Glomerular visceral epithelial cell (primary cell): ENCODE measurements around the gene ARHGEF10L.

Experiments
- DNase-seq: peaks from one replicate; pipeline ENCODE4 v3.0.0-alpha.2; 2016; ENCODE audit errors: extremely low spot score

ARHGEF10L gene

DNA sequence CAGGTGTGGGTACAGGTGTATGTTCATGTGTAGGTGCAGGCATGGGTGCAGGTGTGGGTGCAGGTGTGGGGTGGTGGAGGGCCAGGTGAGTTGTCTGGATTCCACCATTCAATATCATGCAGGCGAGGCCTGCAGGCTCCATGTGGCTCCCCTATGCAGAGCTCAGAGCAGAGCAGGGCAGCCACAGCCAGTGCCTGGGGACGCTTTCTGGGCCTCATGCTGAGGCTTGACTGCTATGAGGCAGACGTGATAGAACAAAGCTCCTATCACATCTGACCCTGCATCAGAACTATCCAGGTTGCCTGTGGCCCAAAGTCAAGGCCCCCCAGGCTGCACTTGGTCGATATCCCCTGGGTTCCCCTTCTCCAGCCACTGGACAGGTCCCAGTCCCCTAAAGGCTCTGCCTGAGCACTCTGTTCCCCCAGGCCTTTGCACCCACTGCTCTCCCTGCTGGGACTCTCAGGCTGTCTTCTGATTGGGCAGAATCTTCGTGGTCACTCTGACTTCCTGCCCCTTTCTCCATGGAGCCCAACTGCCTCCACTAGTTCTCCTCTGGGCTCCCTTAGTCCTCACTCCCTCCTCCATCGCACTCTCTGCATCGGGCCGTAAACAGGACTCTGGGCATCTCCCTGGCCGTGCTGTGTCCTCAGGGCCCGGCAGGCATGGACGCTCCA, 137.0 kb downstream of the ARHGEF10L start:
- DNase-seq, result no peak

DNA sequence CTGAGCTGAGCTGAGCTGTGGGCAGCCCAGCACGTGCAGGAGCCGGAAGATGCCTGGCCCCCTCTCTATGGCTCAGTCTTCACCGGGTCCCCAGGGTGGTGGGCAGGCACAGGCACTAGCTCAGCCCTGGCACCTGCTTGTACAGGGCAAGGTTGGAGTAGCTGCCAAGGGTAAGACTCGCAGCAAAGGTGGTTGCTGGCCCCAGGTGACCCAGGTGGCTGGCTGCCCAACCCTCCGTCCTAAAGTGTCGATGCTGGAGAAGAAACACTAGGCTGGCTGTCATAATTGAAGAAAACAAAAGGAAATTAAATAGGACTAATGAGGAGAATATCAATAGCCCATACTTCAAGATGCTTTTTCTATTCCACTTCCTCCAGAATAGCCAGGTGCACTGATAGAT, 138.5 kb downstream of the ARHGEF10L start:
- no peak for DNase-seq

DNA sequence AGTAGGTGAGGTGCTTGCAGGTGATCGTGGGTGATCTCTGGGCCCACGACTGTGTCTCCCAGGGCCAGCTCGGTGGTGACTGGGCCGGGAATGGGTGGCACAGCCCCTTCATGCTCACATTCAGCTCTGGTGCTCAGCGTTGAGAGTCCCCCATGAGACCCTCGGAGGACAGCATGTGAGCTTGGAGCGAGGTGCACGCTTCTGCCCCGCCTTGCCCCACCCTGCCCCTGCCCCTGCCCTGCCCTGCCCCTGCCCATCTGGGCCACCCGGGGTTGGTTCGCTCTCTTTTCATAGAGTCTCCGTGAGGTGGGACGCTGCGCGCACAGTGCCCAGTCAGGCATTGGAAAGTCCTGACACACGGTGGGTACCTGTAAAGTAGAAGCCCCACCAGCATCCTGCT, 140.4 kb downstream of the ARHGEF10L start:
- DNase-seq, result no peak

DNA sequence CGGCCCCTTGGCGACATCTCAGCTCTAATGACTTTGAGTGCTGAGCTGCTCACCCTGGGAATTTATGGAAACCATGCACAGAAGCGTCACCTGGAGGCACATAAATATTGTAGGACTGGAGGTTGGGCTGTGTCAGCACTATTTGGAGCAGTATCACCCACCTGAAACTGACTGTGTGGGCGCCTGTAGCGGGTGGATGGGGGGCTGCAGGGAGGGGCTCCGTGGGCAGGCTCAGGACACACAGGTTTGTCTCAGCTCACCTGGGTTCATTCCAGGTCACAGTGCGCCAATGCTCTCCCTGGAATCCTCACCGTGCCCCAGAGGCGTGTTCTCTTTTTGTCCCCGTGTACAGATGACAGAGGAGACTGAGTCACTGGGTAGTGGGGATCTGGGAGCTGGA, 140.8 kb downstream of the ARHGEF10L start:
- DNase-seq, result no peak

DNA sequence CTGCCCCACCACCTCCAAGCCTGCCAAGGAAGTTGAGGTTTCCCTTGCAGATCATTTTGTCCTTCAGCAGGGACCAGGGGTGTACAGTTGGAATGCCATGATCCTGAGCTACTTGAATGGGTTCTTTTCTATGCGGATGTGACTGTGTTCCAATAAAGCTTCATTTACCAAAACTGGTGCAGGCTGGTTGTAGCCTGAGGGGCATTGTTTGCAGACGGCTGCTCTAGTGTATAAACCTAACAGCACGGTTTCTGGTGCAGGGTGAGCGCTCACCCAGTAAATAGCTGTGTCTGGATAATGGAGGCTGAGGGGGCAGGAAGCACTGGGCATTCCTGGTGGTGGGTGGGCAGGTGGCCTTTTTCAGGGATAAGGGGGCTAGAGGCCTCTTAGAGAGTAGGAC, 142.9 kb downstream of the ARHGEF10L start:
- no peak for DNase-seq

DNA sequence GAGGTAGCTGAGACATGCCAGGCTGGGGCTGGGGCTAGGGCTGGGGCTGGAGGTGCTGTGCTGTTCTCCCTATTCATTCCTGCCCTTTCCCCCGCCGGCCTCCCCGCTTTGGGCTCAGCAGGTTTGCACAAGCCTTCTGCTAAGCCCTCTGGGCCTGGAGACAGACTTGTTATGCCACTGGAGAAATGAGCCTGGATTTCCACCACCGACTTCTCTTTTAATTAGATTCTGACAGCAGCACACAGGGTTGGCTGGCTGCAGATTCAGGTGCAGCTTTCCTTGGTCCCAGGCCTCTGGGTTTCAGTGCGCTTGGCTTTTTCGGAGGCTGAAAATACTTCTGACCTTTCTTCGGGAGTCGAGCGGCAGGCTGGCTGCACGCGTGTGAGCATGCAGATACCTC, 144.1 kb downstream of the ARHGEF10L start:
- no peak for DNase-seq

DNA sequence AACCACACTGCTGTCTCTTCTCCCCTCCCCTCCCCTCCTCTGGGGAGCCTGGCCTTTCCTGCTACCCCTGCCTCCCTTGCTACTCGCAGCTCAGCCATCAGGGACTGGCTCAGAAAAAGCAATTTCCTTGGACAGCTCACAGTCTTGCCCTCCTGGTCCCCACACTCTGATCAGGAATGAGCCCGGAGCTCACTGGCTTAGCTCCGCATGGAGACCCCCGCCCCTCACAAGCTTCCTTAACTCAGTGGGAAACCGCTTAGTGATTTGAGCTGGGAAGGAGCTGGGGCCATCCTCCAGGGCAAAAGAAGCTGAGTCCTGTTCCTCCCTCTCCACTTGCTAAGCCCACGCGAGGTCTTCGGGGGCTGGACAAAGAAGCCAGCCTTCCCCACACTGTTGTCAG, 145.3 kb downstream of the ARHGEF10L start:
- no peak for DNase-seq

DNA sequence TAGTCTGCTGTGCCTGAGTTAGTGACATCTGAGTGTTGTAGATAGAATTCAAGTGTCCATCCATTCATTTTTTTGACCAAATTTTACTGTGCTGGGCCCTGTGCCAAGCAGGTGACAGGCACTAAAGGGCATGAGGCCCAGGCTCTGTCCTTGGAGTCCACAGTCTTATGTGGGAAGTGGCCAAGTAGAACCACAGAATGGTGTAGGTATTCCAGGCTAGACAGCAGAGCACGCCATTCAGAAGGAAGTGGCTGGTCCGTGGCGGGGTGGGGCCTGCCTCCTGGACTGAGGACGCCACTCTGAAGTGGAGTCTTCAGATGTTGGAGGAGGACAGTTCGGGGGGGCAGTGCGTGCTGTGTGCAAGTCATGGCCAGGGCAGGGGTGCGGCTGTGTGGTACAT, 146.8 kb downstream of the ARHGEF10L start:
- DNase-seq, result no peak

DNA sequence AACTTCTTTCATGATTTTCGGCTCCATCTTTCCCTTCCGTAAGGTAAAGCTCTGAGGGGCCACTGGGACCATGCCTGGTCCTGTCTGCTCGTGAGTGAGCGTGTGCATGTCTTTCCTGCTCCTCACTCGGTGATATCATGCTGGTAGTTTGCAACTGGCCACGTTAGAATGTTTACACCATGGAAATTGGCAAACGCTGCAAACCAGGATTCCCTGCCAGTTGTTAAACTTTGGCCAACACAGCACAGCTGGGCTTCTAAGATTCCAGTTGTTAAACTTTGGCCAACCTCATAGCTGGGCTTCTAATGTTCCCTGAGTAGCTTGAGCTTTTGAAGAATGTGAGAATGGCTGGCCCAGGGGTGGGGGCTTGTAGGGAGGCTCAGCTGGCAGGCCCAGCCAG, 147.6 kb downstream of the ARHGEF10L start:
- DNase-seq, result no peak

DNA sequence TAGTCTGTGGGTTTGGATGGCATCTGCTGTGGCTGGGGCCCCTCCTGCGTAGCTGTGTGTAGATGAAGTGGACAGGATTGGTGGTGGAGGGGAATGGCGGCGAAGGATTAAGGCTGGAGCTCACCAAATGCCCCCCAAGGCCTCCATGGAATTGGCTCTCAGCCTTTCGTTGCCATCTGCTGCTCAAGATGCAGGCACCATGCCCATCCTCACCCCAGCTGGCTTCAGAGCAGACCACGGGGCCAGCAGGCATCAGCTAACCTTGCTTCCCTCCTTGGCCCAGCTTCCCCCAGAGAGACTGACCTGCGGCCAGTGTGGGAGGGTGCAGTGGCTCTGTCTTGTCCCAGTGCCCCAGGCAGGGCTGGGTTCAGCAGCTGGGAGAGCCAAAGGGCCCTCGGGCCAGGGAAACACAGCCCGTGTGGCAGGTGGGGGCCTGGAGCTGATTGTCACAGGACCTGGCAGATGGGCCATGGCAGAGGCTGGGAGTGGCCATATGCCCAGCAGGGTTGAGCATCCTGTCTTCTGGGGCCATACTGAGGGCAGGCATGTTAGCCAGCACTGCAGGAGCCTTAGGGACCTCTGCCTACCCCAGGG, 148.8 kb downstream of the ARHGEF10L start:
- no peak for DNase-seq

DNA sequence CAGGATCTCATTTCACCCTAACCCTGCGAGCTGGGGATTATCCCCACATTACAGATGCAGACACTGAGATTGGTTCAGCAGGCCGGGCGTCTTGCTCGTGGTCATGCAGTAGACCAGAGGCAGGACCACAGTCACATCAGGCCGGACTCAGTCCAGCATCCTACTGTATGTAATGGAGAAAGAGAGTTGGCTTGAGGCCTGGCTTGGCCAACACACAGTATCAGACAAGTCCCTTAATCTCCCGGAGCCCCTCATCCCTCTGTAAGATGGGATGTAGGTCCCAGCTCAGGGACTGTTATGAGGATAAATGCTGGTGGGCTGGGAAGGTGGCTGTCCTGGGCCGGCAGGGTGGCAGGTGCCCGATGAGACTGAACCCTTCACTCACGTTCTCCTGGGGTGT, 149.5 kb downstream of the ARHGEF10L start:
- no peak for DNase-seq

DNA sequence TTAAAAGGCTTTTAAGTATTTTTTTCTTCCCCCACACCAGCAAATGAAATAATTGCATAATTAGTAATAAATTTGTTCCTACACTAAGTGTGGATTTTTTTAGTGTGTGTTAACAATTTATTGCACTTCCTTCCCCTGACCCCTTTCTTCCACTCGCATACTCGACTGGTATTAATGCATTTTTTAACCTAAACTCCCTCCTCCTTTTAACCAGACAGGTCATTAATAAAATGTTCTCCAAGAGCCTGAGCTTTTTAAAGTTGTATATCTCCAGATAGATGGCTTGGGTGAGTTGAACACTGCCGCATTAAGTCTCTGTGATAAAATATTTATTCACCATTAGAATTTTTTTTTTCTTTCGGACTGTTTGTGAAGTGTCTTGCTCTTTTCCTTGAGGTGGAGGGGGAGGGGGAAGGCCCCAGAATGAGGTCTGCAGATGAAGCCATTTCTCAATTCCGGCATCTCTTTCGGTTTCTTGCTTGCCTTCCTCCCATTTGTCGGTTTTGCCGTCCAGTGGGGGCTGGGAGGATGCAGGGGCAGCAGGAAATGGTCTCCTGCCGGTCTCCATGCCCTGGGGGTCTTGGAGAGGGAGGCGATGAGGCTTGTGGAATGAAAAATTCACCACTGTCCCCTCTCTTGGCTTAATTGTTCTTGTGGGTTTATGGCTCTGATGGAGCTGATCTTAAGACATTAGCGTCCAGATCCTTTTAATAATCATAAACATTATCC, 151.6 kb downstream of the ARHGEF10L start:
- no peak for DNase-seq

DNA sequence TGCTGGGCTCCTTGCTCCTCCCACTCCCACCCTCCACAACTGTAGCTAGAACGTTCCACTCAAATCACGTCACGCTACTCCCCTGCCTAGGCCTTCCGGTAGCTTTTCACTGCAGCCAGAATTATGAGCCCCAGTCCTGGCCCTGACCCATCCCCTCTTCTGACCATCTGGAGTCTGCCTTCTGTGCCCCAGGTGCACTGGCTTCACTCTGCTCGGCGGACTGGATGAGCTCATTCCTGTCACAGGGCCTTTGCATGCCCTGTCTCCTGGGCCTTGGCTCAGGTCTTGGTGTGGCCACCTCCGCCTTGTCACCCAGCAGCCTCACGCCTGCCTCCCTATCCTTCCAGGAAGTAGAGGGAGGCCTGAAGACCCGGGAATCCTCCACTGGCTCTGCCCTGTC, 153.1 kb downstream of the ARHGEF10L start:
- no peak for DNase-seq

DNA sequence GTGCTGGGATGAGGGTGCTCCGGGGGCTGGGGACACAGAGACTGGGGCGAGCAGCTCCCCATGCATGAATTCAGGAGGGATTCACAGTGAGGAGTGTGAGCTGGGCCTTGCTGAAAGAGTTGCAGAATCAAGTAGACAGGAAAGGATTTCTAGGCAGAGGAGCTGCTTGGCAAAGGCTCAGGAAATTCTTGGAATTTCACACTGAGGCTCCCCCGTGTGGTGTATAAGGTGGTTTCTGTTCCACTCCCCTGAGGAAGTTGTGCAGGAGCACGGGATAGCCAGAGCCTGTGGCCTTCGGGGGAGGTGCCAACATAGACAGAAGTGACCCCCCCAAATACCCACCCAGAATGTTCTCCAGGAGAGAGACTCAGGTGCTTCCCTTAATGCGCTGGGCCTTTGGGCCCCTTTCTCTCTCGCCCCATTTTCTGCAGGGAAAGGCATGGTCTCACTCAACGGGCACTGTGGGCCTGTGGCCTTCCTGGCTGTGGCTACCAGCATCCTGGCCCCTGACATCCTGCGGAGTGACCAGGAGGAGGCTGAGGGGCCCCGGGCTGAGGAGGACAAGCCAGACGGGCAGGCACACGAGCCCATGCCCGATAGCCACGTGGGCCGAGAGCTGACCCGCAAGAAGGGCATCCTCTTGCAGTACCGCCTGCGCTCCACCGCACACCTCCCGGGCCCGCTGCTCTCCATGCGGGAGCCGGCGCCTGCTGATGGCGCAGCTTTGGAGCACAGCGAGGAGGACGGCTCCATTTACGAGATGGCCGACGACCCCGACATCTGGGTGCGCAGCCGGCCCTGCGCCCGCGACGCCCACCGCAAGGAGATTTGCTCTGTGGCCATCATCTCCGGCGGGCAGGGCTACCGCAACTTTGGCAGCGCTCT, 157.2 kb downstream of the ARHGEF10L start:
- peak; percentile 64 for DNase-seq

DNA sequence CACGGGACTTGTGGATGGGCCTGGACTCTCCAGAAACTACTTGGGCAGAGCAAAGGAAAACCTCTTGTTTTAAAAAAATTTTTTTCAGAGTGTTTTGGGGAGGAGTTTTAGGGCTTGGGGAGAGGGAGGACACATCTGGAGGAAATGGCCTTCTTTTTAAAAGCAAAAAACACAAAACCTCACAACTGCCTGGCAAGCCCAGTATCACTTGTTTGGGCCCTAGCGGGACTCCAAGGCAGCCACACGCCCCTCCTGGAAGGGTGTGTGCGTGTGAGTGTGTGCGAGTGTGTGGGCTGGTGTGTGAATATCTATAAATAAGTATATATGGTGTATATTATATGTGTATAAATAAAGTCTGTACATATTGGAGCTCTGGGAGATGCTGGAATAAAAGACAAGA, 158.0 kb downstream of the ARHGEF10L start:
- no peak for DNase-seq

DNA sequence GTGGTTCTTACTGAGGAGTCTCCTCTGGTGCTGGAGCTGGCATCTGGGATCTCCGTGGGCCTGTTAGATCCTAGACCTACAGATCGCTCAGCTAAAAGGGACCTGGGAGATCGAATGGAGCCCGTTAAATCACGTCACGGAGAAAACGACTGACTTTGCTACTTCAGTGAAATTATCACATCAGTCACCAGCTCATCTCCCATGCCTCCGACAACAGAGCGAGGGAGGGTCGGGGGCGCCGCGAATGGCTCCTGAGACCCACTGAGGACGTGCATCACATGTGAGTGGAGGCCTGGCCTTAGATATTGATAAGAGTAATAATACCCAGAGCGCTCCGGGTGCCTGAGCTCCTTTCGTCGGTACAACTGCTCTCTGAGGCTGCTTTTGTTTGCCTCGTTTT, 160.1 kb downstream of the ARHGEF10L start:
- no peak for DNase-seq

DNA sequence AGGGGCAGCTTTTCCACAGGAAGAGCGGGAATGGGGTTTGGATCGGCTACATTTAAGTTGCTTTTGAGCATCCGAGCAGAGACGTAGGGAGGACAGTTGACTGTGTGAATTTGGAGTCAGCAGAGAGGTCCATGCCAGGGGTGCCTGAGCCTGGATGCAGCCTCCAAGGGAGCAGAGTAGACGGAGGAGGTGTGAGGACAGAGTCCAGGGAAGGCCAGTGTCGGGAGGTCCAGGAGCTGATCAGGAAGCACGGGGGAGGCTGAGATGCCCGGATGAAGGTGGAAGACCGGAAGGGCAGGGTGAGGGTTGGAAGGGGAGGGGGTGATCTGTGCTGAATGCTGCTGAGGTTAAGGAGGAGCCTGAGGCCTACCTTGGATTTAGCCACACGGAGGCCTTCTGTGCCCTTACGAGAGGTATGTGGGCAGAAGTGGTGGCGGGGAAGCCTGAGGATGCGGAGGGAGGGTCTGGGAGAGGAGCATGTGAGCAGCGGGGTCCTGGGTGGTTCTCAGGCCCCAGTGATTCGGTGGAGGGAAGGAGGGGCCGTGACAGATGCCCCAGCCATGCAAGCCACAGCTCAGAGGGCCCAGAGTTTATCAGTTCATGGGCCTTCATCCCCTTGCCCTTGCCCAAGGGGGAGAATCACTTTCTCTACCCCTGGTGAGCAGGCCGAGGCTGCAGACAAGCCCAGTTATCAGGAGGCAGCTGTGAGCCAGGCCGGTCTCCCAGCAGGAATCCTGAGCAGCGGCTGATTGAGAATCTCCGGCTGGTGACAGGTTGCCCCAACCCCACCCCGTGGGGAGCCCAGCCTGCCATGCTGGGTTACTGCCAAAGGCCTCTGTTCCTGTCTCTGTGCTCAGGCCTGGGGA, 161.7 kb downstream of the ARHGEF10L start:
- DNase-seq, result no peak

DNA sequence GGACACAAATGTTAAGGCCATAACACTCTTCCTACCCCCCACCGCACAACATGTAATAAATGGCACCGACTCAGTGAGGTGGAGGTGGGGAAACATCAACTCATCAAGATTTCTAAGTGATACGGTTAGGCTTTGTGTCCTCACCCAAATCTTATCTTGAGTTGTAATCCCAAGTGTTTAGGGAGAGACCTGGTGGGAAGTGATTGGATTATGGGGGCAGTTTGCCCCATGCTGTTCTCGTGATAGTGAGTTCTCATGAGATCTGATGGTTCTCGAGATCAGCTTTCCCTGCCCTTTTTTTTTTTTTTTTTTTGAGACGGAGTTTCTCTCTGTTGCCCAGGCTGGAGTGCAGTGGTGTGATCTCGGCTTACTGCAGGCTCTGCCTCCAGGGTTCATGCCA, 164.7 kb downstream of the ARHGEF10L start:
- no peak for DNase-seq

DNA sequence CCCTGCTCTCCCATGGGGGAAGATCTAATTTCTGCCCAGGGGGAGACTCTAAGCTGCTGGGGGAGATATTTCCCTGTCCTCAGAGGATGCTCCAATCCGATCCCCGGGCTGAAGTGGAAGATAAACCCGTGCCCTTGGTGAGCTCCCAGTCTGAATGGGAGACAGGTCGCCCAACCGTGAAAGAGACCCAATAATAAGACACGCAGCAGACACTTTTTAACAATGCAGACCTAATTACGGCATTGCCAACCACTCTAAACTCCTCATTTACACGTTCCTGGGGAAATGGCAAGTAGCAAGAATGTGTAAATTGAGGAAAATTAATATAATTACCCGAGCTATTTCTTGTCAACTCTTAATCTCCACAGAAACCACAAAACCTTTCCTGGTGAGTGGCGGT, 166.9 kb downstream of the ARHGEF10L start:
- no peak for DNase-seq

DNA sequence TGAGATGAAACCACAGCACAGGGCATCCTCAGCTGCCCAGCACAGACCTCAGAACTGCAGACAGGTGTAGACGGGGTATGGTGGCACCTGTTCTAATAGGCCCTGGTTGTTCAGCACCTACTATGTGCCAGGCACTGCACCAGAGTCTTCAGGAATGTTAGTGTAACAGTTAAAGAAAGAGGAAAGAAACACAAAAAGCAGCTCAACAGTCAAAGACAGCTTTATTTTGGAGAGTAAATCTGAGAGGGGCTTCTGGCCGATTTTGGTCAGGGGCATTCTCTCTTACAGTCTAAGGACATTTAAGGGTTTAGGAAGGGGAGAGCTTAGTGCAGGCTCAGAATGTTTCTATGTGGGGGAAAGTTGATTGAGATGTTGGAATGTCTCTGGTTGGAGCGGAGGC, 170.5 kb downstream of the ARHGEF10L start:
- no peak for DNase-seq

DNA sequence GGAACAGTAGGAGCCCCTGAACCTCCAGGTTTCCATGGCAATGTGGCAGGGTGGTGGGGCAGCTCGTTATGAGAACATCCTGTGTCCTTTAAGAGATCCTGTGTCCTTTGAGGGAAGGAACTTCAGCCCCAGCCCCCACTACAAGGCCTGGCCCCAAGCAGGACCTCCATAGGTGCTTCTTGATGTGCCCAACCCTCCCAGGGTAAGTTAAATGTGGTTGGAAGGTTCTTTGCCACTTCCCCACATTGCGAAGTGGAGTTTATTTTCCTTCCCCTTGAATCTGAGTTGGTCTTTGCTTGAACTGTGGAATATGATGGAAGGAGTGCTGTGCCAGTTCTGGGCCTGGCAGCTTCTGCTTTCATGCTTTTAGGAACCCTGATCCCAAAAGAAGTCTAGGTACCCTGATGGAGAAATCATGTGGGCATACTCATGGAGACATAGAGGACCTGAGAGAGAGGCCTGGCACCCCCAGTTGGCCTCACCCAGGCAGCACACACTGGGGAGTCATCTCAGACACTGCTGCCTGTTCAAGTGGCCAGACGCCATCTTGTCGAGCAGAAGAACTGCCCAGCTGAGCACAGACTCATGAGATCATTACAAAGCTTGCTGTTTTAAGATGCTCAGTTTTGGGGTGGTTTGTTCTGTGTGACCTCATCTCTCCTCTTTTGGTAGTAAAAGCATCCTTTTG, 171.5 kb downstream of the ARHGEF10L start:
- no peak for DNase-seq
